ENCODE results near the gene SLC49A4. TPM values are rescaled to one million over a fixed set of nuclear protein-coding genes. Genes with fewer than 3 reads are reported as not detected.

The SLC49A4 gene
- total RNA-seq, 1 experiment from 2014 or later = 10.2 TPM

- no peak for ATAC-seq
- no peaks in the 10 kb centered on the region for H3K9me3 Mint-ChIP-seq
- CTCF ChIA-PET = interaction anchor here (1.3 kb wide), 1 partner anchor 9 kb away, joined by 3 read pairs; no protein-coding TSS in a partner anchor
- no peak for TF ChIP-seq ZNF219 (CRISPR knock-in tag; IDR thresholded peaks at IDR 0.05; ENCODE audit: borderline replicate concordance)
- TF ChIP-seq CDX4 (CRISPR knock-in tag; IDR thresholded peaks at IDR 0.05; ENCODE audit: borderline replicate concordance) = no peak
- POLR2A ChIA-PET = no interaction called here
- DNase-seq (ENCODE audit: low spot score) = no peak
- no peaks in the 10 kb centered on the region for H3K36me3 Mint-ChIP-seq
- no peaks in the 10 kb centered on the region for H3K27me3 Mint-ChIP-seq (ENCODE audit: low read depth)
- H3K4me3 Mint-ChIP-seq = no peak overlapping the region
- H3K4me1 Mint-ChIP-seq = no peaks in the 10 kb centered on the region; the same call in 1 of the 2 replicates
- no peak overlapping the region for H3K27ac Mint-ChIP-seq
Measured at GRCh38 chr3:122911901-122912300, 117.0 kb downstream of the SLC49A4 start.

- POLR2A ChIA-PET = no interaction called here
- TF ChIP-seq NFE2L1 (CRISPR knock-in tag; IDR thresholded peaks at IDR 0.05) (no peak), RELA (CRISPR knock-in tag; IDR thresholded peaks at IDR 0.05; ENCODE audit: borderline replicate concordance) (no peak), NR1H2 (CRISPR knock-in tag; IDR thresholded peaks at IDR 0.05) (no peak), AR (CRISPR knock-in tag; IDR thresholded peaks at IDR 0.05) (no peak), NFATC4 (CRISPR knock-in tag; IDR thresholded peaks at IDR 0.05) (no peak), SOX15 (CRISPR knock-in tag; IDR thresholded peaks at IDR 0.05) (no peak), MLX (CRISPR knock-in tag; IDR thresholded peaks at IDR 0.05) (no peak), ATF6 (CRISPR knock-in tag; IDR thresholded peaks at IDR 0.05) (no peak), ZNF232 (CRISPR knock-in tag; IDR thresholded peaks at IDR 0.05) (no peak), ZMAT4 (CRISPR knock-in tag; IDR thresholded peaks at IDR 0.05) (no peak), ZNF512 (CRISPR knock-in tag; IDR thresholded peaks at IDR 0.05; ENCODE audit: borderline replicate concordance) (no peak), HMGA2 (CRISPR knock-in tag; IDR thresholded peaks at IDR 0.05) (no peak), CREB1 (CRISPR knock-in tag; IDR thresholded peaks at IDR 0.05) (no peak), ZNF281 (CRISPR knock-in tag; IDR thresholded peaks at IDR 0.05) (no peak), ELF4 (CRISPR knock-in tag; IDR thresholded peaks at IDR 0.05; ENCODE audit: low read depth) (no peak), STAT6 (CRISPR knock-in tag; conservative IDR thresholded peaks at IDR 0.05; ENCODE audit: low read depth) (no peak), NFYB (CRISPR knock-in tag; conservative IDR thresholded peaks at IDR 0.05; ENCODE audit: low read depth) (no peak)
Measured at GRCh38 chr3:122912772-122913538, 118.1 kb downstream of the SLC49A4 start.

More at GRCh38 chr3:122912772-122913538, 118.1 kb downstream of the SLC49A4 start:
- H3K36me3 Mint-ChIP-seq = no peaks in the 10 kb centered on the region
- H3K27me3 Mint-ChIP-seq (ENCODE audit: low read depth) = no peaks in the 10 kb centered on the region
- peak; percentile 31 for DNase-seq (ENCODE audit: low spot score)
- H3K4me3 Mint-ChIP-seq = no peak overlapping the region
- H3K9me3 Mint-ChIP-seq = no peaks in the 10 kb centered on the region
- H3K4me1 Mint-ChIP-seq = no peaks in the 10 kb centered on the region
- H3K27ac Mint-ChIP-seq = no peak overlapping the region
- ATAC-seq = peak; percentile 69
- CTCF ChIA-PET = interaction anchor here (0.5 kb wide), 1 partner anchor 94 kb away, joined by 3 read pairs; no protein-coding TSS in a partner anchor
